ENCODE results near the gene ARMC3. TPM values are rescaled to one million over a fixed set of nuclear protein-coding genes. Genes with fewer than 3 reads are reported as not detected.

Gene ARMC3
- total and polyA plus RNA-seq, 9 of the 15 experiments (the other 6 are each of a cell fraction or from before 2014, with no cell fraction given), result 0.33 to 1.1 (median 0.62) TPM

- TF ChIP-seq ZNF280A (IDR thresholded peaks at IDR 0.05; ENCODE audit: low read depth, partially characterized antibody) (no peak), EWSR1 (IDR thresholded peaks at IDR 0.05; ENCODE audit: borderline replicate concordance, low read depth, partially characterized antibody) (no peak), CTCF (IDR thresholded peaks at IDR 0.05 in 2 of 3, conservative IDR thresholded peaks at IDR 0.05 in 1 of 3; ENCODE audit: insufficient read depth in 2 of 3, low read depth in 1 of 3, low read length in 3 of 3) (peak; percentile 77 to 93 (median 88)), ZC3H8 (IDR thresholded peaks at IDR 0.05) (no peak), CCNT2 (IDR thresholded peaks at IDR 0.05; ENCODE audit: borderline replicate concordance, extremely low read depth, insufficient read length, low read depth, low read length) (no peak), ZMIZ1 (IDR thresholded peaks at IDR 0.05; ENCODE audit: low read depth in 2 of 2, low read length in 2 of 2) (no peak), L3MBTL2 (IDR thresholded peaks at IDR 0.05) (0 out of 2 replicates have a peak, but pooled peaks have one; percentile 27), ZNF133 (CRISPR knock-in tag; IDR thresholded peaks at IDR 0.05) (no peak), ARNT (IDR thresholded peaks at IDR 0.05) (no peak)
- TF ChIP-seq, protein P1, sequence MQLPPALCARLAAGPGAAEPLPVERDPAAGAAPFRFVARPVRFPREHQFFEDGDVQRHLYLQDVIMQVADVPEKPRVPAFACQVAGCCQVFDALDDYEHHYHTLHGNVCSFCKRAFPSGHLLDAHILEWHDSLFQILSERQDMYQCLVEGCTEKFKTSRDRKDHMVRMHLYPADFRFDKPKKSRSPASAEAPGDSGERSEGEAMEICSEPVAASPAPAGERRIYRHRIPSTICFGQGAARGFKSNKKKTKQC (CRISPR knock-in tag; IDR thresholded peaks at IDR 0.05), result no peak
- TF ChIP-seq, protein P2, sequence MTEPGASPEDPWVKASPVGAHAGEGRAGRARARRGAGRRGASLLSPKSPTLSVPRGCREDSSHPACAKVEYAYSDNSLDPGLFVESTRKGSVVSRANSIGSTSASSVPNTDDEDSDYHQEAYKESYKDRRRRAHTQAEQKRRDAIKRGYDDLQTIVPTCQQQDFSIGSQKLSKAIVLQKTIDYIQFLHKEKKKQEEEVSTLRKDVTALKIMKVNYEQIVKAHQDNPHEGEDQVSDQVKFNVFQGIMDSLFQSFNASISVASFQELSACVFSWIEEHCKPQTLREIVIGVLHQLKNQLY (CRISPR knock-in tag; conservative IDR thresholded peaks at IDR 0.05), result no peak
- TF ChIP-seq, protein P3, sequence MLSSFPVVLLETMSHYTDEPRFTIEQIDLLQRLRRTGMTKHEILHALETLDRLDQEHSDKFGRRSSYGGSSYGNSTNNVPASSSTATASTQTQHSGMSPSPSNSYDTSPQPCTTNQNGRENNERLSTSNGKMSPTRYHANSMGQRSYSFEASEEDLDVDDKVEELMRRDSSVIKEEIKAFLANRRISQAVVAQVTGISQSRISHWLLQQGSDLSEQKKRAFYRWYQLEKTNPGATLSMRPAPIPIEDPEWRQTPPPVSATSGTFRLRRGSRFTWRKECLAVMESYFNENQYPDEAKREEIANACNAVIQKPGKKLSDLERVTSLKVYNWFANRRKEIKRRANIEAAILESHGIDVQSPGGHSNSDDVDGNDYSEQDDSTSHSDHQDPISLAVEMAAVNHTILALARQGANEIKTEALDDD (IDR thresholded peaks at IDR 0.05), result 0 out of 2 replicates have a peak, but pooled peaks have one; percentile 37
- TF ChIP-seq, protein P4, sequence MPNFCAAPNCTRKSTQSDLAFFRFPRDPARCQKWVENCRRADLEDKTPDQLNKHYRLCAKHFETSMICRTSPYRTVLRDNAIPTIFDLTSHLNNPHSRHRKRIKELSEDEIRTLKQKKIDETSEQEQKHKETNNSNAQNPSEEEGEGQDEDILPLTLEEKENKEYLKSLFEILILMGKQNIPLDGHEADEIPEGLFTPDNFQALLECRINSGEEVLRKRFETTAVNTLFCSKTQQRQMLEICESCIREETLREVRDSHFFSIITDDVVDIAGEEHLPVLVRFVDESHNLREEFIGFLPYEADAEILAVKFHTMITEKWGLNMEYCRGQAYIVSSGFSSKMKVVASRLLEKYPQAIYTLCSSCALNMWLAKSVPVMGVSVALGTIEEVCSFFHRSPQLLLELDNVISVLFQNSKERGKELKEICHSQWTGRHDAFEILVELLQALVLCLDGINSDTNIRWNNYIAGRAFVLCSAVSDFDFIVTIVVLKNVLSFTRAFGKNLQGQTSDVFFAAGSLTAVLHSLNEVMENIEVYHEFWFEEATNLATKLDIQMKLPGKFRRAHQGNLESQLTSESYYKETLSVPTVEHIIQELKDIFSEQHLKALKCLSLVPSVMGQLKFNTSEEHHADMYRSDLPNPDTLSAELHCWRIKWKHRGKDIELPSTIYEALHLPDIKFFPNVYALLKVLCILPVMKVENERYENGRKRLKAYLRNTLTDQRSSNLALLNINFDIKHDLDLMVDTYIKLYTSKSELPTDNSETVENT (CRISPR knock-in tag; IDR thresholded peaks at IDR 0.05), result no peak
Observed at GRCh38 chr10:23067939-23068775, 140.3 kb downstream of the ARMC3 start (continued).

Measured in K562 (cell line).